ENCODE data around the gene TRIM24.

Gene TRIM24

DNA sequence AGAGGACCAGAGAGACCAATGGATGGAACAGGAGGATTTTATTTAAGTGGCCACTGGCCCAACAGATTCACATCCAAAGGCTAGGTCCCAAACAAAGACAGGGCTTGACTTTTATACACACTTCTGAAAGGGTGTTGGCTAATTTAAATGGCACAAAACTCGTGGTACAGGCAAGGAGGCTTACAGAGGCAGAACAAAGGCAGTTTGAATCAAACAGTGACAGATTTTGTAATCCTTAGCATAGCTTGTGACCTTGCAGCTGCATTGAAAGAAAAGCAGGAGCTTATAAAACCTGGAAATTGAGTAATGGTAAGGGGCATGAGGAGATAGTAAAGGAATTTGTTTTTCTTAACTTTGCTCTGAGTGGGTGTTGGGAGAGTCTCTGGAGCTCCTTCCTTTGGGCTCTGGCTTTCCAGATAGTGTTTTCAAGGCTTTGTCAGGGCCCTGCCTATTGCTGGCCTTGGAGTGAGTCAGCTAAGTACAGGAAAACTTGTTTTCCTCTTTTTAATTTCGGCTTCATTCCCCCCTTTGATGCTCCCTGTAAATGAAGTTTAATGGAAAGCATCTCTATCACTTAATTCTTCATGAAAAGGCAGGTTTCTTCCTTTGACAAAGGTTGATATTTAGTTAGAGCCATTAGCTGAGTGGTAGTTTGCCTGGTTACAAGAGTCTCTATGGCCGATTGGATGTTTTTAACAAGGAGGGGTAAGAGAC lies 96.9 kb downstream of the TRIM24 start:
- peaks cover 19% of the 10 kb centered on the region for H3K9me3 ChIP-seq (ENCODE audit: low read length)
- H3F3A ChIP-seq (ENCODE audit: insufficient read depth, low read length): no peaks in the 10 kb centered on the region
- no peak overlapping the region for H2AFZ ChIP-seq (ENCODE audit: low read length)
- H3K4me1 ChIP-seq (ENCODE audit: insufficient read depth, low read length, severe bottlenecking): no peaks in the 10 kb centered on the region
- no peaks in the 10 kb centered on the region for H3K9me2 ChIP-seq (ENCODE audit: low read depth, low read length)
- no peaks in the 10 kb centered on the region for H3K79me2 ChIP-seq (ENCODE audit: insufficient read depth, low read length)
- no peak overlapping the region for H3K9ac ChIP-seq (ENCODE audit: low read length)
- no peak overlapping the region for H3K27ac ChIP-seq (ENCODE audit: low read depth, low read length, poor library complexity, severe bottlenecking)
- no peaks in the 10 kb centered on the region for H3K27me3 ChIP-seq (ENCODE audit: insufficient read depth, low read length)
- H3K36me3 ChIP-seq (ENCODE audit: insufficient read depth, low read length): peaks cover 95% of the 10 kb centered on the region
- no peak for TF ChIP-seq EZH2 (IDR thresholded peaks at IDR 0.05; ENCODE audit: borderline replicate concordance, low read length)
- no peak for TF ChIP-seq CTCF (IDR thresholded peaks at IDR 0.05; ENCODE audit: low read length)
- H3K4me2 ChIP-seq (ENCODE audit: low read length): no peak overlapping the region
- no peak overlapping the region for H3K4me3 ChIP-seq (ENCODE audit: low read depth, low read length, poor library complexity, severe bottlenecking)
- H4K20me1 ChIP-seq (ENCODE audit: insufficient read depth, low read length): no peaks in the 10 kb centered on the region

DNA sequence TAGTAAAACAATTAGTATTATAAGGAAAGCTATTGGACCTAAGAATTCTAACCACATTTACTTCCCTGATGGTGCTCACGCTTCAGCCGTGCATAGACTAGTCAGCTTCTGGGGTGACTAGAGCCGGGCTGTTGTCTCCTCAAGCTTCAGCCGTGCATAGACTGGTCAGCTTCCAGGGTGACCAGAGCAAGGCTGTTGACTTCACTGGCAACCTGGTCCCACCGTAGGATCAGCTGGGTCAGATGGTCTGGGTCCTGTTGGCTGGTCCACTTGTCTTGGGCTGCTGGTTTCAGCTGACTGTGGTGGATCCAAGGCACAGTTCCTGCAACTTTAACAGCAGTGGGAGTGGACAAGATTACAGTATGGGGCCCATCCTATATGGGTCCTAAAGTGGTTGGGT lies 99.4 kb downstream of the TRIM24 start:
- H3F3A ChIP-seq (ENCODE audit: insufficient read depth, low read length): no peaks in the 10 kb centered on the region
- no peak overlapping the region for H3K27ac ChIP-seq (ENCODE audit: low read depth, low read length, poor library complexity, severe bottlenecking)
- no peaks in the 10 kb centered on the region for H3K79me2 ChIP-seq (ENCODE audit: insufficient read depth, low read length)
- H3K9me2 ChIP-seq (ENCODE audit: low read depth, low read length): no peaks in the 10 kb centered on the region
- peaks cover 23% of the 10 kb centered on the region for H3K9me3 ChIP-seq (ENCODE audit: low read length)
- no peaks in the 10 kb centered on the region for H3K27me3 ChIP-seq (ENCODE audit: insufficient read depth, low read length)
- H3K9ac ChIP-seq (ENCODE audit: low read length): no peak overlapping the region
- H2AFZ ChIP-seq (ENCODE audit: low read length): no peak overlapping the region
- no peak overlapping the region for H3K4me3 ChIP-seq (ENCODE audit: low read depth, low read length, poor library complexity, severe bottlenecking)
- H3K36me3 ChIP-seq (ENCODE audit: insufficient read depth, low read length): peaks cover 98% of the 10 kb centered on the region
- no peak overlapping the region for H3K4me2 ChIP-seq (ENCODE audit: low read length)
- H4K20me1 ChIP-seq (ENCODE audit: insufficient read depth, low read length): no peaks in the 10 kb centered on the region
- TF ChIP-seq CTCF (IDR thresholded peaks at IDR 0.05; ENCODE audit: low read length) (no peak), EZH2 (IDR thresholded peaks at IDR 0.05; ENCODE audit: borderline replicate concordance, low read length) (no peak)
- H3K4me1 ChIP-seq (ENCODE audit: insufficient read depth, low read length, severe bottlenecking): no peaks in the 10 kb centered on the region

- no peaks in the 10 kb centered on the region for H3K9me2 ChIP-seq (ENCODE audit: low read depth, low read length)
- no peak overlapping the region for H3K4me2 ChIP-seq (ENCODE audit: low read length)
- no peak overlapping the region for H3K4me3 ChIP-seq (ENCODE audit: low read depth, low read length, poor library complexity, severe bottlenecking)
These were observed 103.7 kb downstream of the TRIM24 start for GRCh38 chr7:138563808-138564207.

More at GRCh38 chr7:138563808-138564207, 103.7 kb downstream of the TRIM24 start:
- Histone ChIP-seq H2AFZ (ENCODE audit: low read length) (no peak overlapping the region), H3K27ac (ENCODE audit: low read depth, low read length, poor library complexity, severe bottlenecking) (no peak overlapping the region), H3K27me3 (ENCODE audit: insufficient read depth, low read length) (no peaks in the 10 kb centered on the region), H3K36me3 (ENCODE audit: insufficient read depth, low read length) (peaks cover 92% of the 10 kb centered on the region), H3F3A (ENCODE audit: insufficient read depth, low read length) (no peaks in the 10 kb centered on the region), H3K9ac (ENCODE audit: low read length) (no peak overlapping the region), H3K79me2 (ENCODE audit: insufficient read depth, low read length) (no peaks in the 10 kb centered on the region), H3K4me1 (ENCODE audit: insufficient read depth, low read length, severe bottlenecking) (no peaks in the 10 kb centered on the region), H4K20me1 (ENCODE audit: insufficient read depth, low read length) (no peaks in the 10 kb centered on the region), H3K9me3 (ENCODE audit: low read length) (peaks cover 18% of the 10 kb centered on the region; the same call in 1 of the 2 replicates)
- TF ChIP-seq EZH2 (IDR thresholded peaks at IDR 0.05; ENCODE audit: borderline replicate concordance, low read length): no peak
- TF ChIP-seq CTCF (IDR thresholded peaks at IDR 0.05; ENCODE audit: low read length): no peak
